Heart left ventricle (tissue), 13 donors: ENCODE measurements around the gene CBX5.

Experiments
- POLR2A ChIP-seq, 2 donors: fragments of 450-650 bp; IDR thresholded peaks; one replicate each; pipeline ENCODE4 v1.6.1; 2017; ENCODE audit warnings: antibody characterized with exemption in 2 of 2, mild to moderate bottlenecking in 2 of 2, moderate library complexity in 2 of 2
- TF ChIP-seq, protein P1 (sequence below), 12 donors: fragments of 200-600 bp; sonication (generic) in 4 of 12; IDR thresholded peaks; one replicate each; pipeline versions ENCODE4 v1.5.0 to v1.8.0; 2018 to 2022; ENCODE audit warnings: antibody characterized with exemption in 12 of 12, mild to moderate bottlenecking in 5 of 12
- donor health status: ischemic (EF 13 %, LVEDD 7.1; RV severe dilation, severe dysfunction).
- donor health status: DM: no; HTN: yes; CAD: no.
- donor health status: DM: no; HTN: no; CAD: no.
- donor health status: ischemic (EF 25% LVEDD 6.9; RV normal size, moderate dysfunction).
- donor health status: ischemic (EF 25% LVEDD 5.7; RV mildly dilated, moderate dysfunction).
- donor health status: ischemic (EF 35%, LVEDD 5.7; RV mildly dilated, moderate dysfunction).
- donor health status: nonischemic (EF 11% LVEDD 7.7; RV severe dilation, severe dysfunction).
- donor health status: DM: yes; HTN: yes; CAD: no.
- donor health status: PGD.
- donor health status: ischemic (EF 29% LVEDD 5.4; RV normal size, mild dysfunction).
- donor health status: nonischemic (EF 23%, LVEDD 6.1; RV moderate dilation, normal function).

DNA sequence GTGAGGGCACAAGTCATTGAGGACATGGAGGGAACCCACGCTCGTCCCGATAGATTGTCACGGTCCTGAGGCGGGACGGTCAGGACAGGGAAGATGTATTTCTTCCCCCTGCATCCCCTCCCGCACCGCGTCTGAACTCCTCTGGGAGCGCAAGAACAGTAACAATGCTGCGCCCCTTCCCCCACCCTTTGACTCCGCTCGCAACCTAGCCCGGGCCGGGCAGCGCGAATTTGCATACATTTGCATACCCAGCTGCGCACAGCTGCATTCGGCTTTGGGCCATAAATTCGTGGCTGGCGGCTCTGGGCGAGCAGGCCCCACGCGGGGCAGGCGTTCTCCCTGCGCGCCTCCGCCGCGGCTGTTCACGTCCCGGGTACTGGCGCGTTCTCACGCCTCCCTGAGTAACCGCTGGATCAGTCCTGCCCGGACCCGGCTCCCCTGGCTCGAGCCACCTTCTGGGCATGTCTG lies 62.1 kb downstream of the CBX5 start:
- TF ChIP-seq POLR2A (IDR thresholded peaks at IDR 0.05) = no peak
- TF ChIP-seq, protein P1, sequence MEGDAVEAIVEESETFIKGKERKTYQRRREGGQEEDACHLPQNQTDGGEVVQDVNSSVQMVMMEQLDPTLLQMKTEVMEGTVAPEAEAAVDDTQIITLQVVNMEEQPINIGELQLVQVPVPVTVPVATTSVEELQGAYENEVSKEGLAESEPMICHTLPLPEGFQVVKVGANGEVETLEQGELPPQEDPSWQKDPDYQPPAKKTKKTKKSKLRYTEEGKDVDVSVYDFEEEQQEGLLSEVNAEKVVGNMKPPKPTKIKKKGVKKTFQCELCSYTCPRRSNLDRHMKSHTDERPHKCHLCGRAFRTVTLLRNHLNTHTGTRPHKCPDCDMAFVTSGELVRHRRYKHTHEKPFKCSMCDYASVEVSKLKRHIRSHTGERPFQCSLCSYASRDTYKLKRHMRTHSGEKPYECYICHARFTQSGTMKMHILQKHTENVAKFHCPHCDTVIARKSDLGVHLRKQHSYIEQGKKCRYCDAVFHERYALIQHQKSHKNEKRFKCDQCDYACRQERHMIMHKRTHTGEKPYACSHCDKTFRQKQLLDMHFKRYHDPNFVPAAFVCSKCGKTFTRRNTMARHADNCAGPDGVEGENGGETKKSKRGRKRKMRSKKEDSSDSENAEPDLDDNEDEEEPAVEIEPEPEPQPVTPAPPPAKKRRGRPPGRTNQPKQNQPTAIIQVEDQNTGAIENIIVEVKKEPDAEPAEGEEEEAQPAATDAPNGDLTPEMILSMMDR (IDR thresholded peaks at IDR 0.05) = no peak
